ENCODE data around the gene B3GALT6. TPM values are rescaled to one million over a fixed set of nuclear protein-coding genes. Genes with fewer than 3 reads are reported as not detected.

B3GALT6 gene
- total and polyA plus RNA-seq, 2 experiments from 2014 or later = 5.5 to 26.5 TPM

GRCh38 chr1:1255611-1256010 is 23.6 kb downstream of the B3GALT6 start:
- H2AFZ ChIP-seq = no peak overlapping the region
- no peak overlapping the region for H3K27ac Mint-ChIP-seq
- H3K9me3 Mint-ChIP-seq = no peaks in the 10 kb centered on the region
- H3F3A ChIP-seq (replicated peaks; ENCODE audit: low read depth) = peaks cover 11% of the 10 kb centered on the region; the same call in 1 of the 2 replicates
- no peak for ATAC-seq
- peaks cover 2% of the 10 kb centered on the region for H4K20me1 ChIP-seq (replicated peaks; ENCODE audit: insufficient read depth)
- H3K79me2 ChIP-seq (replicated peaks; ENCODE audit: insufficient read depth) = peaks cover 4% of the 10 kb centered on the region; the same call in 1 of the 2 replicates
- peaks cover 6% of the 10 kb centered on the region; the same call in 1 of the 2 replicates for H3K36me3 ChIP-seq (ENCODE audit: insufficient read depth)
- peaks cover 60% of the 10 kb centered on the region for H3K36me3 Mint-ChIP-seq (ENCODE audit: low read depth)
- no peak overlapping the region for H3K27ac ChIP-seq (ENCODE audit: low read depth)
- TF ChIP-seq ZNF462 (CRISPR knock-in tag; IDR thresholded peaks at IDR 0.05) = no peak
- TF ChIP-seq NANOG (IDR thresholded peaks at IDR 0.05; ENCODE audit: borderline replicate concordance) = no peak
- TF ChIP-seq CTCF (conservative IDR thresholded peaks at IDR 0.05; ENCODE audit: low read depth in 2 of 2) = no peak
- no peak for TF ChIP-seq POLR2AphosphoS5 (IDR thresholded peaks at IDR 0.05; ENCODE audit: low read depth)
- TF ChIP-seq ZNF331 (CRISPR knock-in tag; IDR thresholded peaks at IDR 0.05; ENCODE audit: low read depth) = no peak
- TF ChIP-seq ETS1 (IDR thresholded peaks at IDR 0.05) = no peak
- peaks cover 9% of the 10 kb centered on the region for H3K4me1 ChIP-seq (ENCODE audit: insufficient read depth)
- no peak overlapping the region for H3K4me3 Mint-ChIP-seq
- no peak overlapping the region for H3K4me3 ChIP-seq
- H3K4me1 Mint-ChIP-seq = peaks cover 24% of the 10 kb centered on the region
- no peak for DNase-seq (ENCODE audit: low spot score)
- no peaks in the 10 kb centered on the region for H3K27me3 ChIP-seq (ENCODE audit: insufficient read depth)
- no peak overlapping the region for H3K4me2 ChIP-seq
- H3K27me3 Mint-ChIP-seq (ENCODE audit: insufficient read depth, low read depth, poor library complexity) = peaks cover 11% of the 10 kb centered on the region
- H3K9me2 ChIP-seq (ENCODE audit: insufficient read depth) = no peaks in the 10 kb centered on the region

Data from GM23338 (cell line).